Parathyroid adenoma (tissue), 2 donors: ENCODE results near the gene BUB1B.
"Not testable (repeated sequence)": the region's sequence is repeated elsewhere in the genome, so short reads cannot be mapped to it uniquely, and the experiment has no call there.

Experiments
- H2AFZ ChIP-seq: fragments of 300-600 bp; sonication (generic); one replicate; pipeline ENCODE4 v1.7.0; 2017; ENCODE audit warnings: antibody characterized with exemption, mild to moderate bottlenecking
- H3K27ac ChIP-seq: fragments of 300-600 bp; sonication (generic); one replicate; pipeline ENCODE4 v1.7.0; 2017
- H3K27me3 ChIP-seq: fragments of 300-600 bp; sonication (generic); one replicate; pipeline ENCODE4 v1.7.0; 2017; ENCODE audit warnings: low read length; ENCODE audit not compliant: control insufficient read depth, insufficient read depth
- H3K36me3 ChIP-seq: fragments of 300-600 bp; sonication (generic); one replicate; pipeline ENCODE4 v1.7.0; 2017; ENCODE audit warnings: low read length; ENCODE audit not compliant: control insufficient read depth, insufficient read depth
- H3K4me1 ChIP-seq: fragments of 300-600 bp; sonication (generic); one replicate; pipeline ENCODE4 v1.7.0; 2017; ENCODE audit warnings: control low read depth
- H3K4me2 ChIP-seq: fragments of 300-600 bp; sonication (generic); one replicate; pipeline ENCODE4 v1.7.0; 2017; ENCODE audit warnings: low read length
- H3K4me3 ChIP-seq: fragments of 300-600 bp; sonication (generic); one replicate; pipeline ENCODE4 v1.7.0; 2017; ENCODE audit warnings: low read depth, low read length
- H3K79me2 ChIP-seq: fragments of 300-600 bp; sonication (generic); one replicate; pipeline ENCODE4 v1.7.0; 2017; ENCODE audit warnings: control low read depth
- H3K9ac ChIP-seq: fragments of 300-600 bp; sonication (generic); one replicate; pipeline ENCODE4 v1.7.0; 2017; ENCODE audit warnings: mild to moderate bottlenecking
- H3K9me3 ChIP-seq: fragments of 300-600 bp; sonication (generic); one replicate; pipeline ENCODE4 v1.7.0; 2017; ENCODE audit warnings: low read length; ENCODE audit not compliant: control insufficient read depth
- TF ChIP-seq, protein P1 (sequence below): fragments of 300-600 bp; sonication (generic); IDR thresholded peaks from one replicate; pipeline ENCODE4 v1.7.0; 2017; ENCODE audit warnings: antibody characterized with exemption, mild to moderate bottlenecking
- donor health status: primary hyperparathyroidism.

The BUB1B gene

DNA sequence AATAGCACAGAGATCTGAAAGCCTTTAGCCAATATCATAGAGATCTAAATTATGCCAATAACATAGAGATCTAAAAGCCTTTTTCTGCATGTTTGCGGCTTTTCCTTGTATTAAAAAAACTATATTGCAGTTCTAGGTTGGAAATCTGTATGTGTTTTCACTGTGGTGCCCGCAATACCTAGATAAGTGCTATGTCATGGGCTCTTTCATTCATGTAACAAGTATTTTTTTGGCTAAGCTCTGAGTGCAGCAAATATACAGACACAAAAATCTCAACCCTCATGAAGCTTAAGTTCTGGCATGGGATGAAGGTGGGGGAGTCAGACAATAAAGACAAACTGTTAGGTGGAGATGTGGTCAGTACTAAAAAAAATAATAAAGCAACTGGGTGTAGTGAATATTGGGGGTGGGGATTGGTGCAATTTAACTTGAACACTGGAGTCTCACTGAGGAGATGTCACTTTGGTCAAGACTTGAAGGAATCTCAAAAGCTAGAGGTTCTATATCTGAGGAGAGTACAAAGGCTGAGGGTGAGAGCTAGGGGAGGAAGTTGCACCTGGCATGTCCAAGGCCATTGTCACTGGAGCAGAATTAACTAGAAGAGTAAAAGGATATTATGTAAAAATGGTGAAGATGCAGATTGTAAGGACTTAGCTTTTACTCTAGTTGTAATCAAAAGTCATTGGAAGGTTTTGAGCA, 973 bp downstream of the BUB1B start:
- no peak overlapping the region for H3K4me2 ChIP-seq
- H3K4me3 ChIP-seq = no peak overlapping the region
- H3K4me1 ChIP-seq = peaks cover 5% of the 10 kb centered on the region
- H3K79me2 ChIP-seq = no peaks in the 10 kb centered on the region
- H3K27me3 ChIP-seq = no peaks in the 10 kb centered on the region
- H3K9ac ChIP-seq = no peak overlapping the region
- no peaks in the 10 kb centered on the region for H3K9me3 ChIP-seq
- H3K27ac ChIP-seq = no peak overlapping the region
- TF ChIP-seq, protein P1, sequence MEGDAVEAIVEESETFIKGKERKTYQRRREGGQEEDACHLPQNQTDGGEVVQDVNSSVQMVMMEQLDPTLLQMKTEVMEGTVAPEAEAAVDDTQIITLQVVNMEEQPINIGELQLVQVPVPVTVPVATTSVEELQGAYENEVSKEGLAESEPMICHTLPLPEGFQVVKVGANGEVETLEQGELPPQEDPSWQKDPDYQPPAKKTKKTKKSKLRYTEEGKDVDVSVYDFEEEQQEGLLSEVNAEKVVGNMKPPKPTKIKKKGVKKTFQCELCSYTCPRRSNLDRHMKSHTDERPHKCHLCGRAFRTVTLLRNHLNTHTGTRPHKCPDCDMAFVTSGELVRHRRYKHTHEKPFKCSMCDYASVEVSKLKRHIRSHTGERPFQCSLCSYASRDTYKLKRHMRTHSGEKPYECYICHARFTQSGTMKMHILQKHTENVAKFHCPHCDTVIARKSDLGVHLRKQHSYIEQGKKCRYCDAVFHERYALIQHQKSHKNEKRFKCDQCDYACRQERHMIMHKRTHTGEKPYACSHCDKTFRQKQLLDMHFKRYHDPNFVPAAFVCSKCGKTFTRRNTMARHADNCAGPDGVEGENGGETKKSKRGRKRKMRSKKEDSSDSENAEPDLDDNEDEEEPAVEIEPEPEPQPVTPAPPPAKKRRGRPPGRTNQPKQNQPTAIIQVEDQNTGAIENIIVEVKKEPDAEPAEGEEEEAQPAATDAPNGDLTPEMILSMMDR = no peak
- no peak overlapping the region for H2AFZ ChIP-seq
- no peaks in the 10 kb centered on the region for H3K36me3 ChIP-seq

DNA sequence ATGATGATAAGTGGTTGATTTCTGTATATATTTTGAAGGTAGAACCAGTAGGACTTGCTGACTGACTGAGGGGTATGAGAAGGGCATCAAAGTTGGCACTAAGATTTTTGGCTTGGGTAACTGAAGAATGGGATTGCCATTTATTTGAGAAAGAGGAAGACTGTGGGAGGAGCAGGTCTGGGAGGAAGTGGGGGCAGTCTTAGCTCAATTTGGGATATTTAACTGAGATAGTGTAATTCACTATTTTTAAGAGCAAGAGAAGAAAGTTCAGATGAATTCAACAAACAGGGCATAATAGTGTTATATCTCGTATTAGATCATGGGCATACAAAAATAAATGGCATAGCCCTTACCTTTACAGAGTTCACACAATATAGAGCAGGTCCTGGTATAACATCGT, 1.7 kb downstream of the BUB1B start:
- Histone ChIP-seq H3K4me3 (no peak overlapping the region), H3K4me2 (no peak overlapping the region), H3K4me1 (peaks cover 5% of the 10 kb centered on the region), H3K36me3 (no peaks in the 10 kb centered on the region), H3K27ac (no peak overlapping the region), H3K9ac (no peak overlapping the region), H3K27me3 (no peaks in the 10 kb centered on the region), H3K9me3 (no peaks in the 10 kb centered on the region), H2AFZ (no peak overlapping the region), H3K79me2 (no peaks in the 10 kb centered on the region)
- TF ChIP-seq, protein P1 = no peak

DNA sequence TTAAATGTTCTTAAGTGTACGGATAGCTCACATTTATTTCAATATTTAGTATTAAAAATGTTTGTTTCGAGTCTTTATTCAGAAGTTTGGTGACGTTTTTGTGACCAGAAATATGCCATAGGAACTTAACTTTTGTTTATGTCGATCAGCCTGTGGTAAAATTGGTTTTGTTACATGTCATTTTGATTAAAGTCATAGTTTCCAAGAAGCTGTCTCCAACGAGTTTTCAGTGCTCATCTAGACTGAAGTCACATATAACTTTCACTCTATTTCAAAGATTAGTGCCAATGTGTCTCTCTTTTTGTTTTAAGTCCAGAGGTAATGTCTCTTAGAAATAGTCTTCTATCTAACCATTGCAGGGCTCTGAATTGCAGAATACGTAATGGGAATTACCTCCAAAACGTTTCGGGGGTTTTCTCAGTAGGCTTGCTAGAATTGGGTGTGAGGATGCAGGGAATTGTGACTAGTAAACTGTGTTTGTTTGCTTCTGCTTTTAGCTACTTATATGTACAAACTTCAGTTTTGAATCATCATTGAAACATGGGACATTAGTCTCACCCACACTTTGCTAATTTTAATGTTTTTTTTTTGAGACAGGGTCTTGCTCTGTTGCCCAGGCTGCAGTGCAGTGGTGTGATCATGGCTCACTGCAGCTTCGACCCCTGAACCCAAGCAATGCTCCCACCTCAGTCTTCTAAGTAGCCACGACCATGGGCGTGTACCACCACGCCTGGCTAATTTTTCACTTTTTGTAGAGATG, 3.0 kb downstream of the BUB1B start:
- Histone ChIP-seq H3K9me3 (no peaks in the 10 kb centered on the region), H3K27ac (no peak overlapping the region), H3K4me1 (peaks cover 5% of the 10 kb centered on the region), H3K36me3 (no peaks in the 10 kb centered on the region), H3K4me2 (no peak overlapping the region), H3K27me3 (no peaks in the 10 kb centered on the region), H3K4me3 (no peak overlapping the region), H2AFZ (no peak overlapping the region), H3K79me2 (no peaks in the 10 kb centered on the region), H3K9ac (no peak overlapping the region)
- TF ChIP-seq, protein P1 = no peak

DNA sequence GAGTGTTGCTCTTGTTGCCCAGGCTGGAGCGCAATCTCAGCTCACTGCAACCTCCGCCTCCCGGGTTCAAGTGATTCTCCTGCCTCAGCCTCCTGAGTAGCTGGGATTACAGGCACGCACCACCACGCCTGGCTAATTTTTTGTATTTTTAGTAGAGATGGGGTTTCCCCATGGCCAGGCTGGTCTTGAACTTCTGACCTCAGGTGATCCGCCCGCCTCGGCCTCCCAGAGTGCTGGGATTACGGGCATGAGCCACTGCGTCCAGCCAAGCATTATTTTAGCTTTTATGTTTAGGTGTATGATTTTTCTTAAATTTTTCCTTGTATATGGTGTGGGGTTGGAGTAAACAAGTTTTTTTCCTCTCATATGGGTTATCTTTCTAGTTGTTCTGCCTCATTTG, 6.5 kb downstream of the BUB1B start:
- H3K9ac ChIP-seq, H3K4me1 ChIP-seq, H2AFZ ChIP-seq, H3K4me3 ChIP-seq, H3K79me2 ChIP-seq, H3K36me3 ChIP-seq, H3K27ac ChIP-seq, H3K4me2 ChIP-seq, H3K27me3 ChIP-seq, H3K9me3 ChIP-seq: not testable (repeated sequence)

DNA sequence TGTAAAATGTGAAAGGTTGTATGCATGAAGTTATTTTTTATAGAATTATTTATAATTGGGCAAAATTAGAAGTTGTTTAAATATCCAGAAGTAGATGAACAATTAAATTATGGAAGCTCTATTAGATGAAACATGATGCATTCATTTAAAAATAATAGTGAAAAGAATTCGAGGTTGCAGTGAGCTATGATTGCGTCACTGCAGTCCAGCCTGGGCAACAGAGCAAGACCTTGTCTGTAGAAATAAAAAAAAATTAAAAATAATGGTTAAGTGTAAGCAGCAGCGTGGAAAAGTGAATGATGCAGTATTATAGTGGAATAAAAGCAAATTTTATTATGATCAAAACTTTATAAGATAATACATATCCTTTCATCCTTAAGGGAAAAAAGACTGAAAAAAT, 14.3 kb downstream of the BUB1B start:
- Histone ChIP-seq H3K27me3 (no peaks in the 10 kb centered on the region), H3K79me2 (no peaks in the 10 kb centered on the region), H3K4me1 (no peaks in the 10 kb centered on the region), H3K36me3 (no peaks in the 10 kb centered on the region), H3K9me3 (no peaks in the 10 kb centered on the region), H3K4me3 (no peak overlapping the region), H3K27ac (no peak overlapping the region), H3K9ac (no peak overlapping the region), H3K4me2 (no peak overlapping the region), H2AFZ (no peak overlapping the region)
- TF ChIP-seq, protein P1 = no peak
